ENCODE data around the gene ZNF736. TPM values are rescaled to one million over a fixed set of nuclear protein-coding genes. Genes with fewer than 3 reads are reported as not detected.
"Not testable (repeated sequence)": the region's sequence is repeated elsewhere in the genome, so short reads cannot be mapped to it uniquely, and the experiment has no call there.

Gene ZNF736
- total RNA-seq: 10 to 100 TPM; 16.0 to 21.4 TPM
- 1 to 10 TPM; 1.3 to 5.1 TPM for polyA plus RNA-seq
- long read RNA-seq, donor 1, partial matches to known transcripts: 0 of 7 reads
- long read RNA-seq, donor 1, other reads (novel, unspliced or antisense): 7 of 7 reads
- long read RNA-seq, donor 2, full-length matches to known transcripts: 2 of 5 reads
- long read RNA-seq, donor 2, partial matches to known transcripts: 0 of 5 reads
- long read RNA-seq, donor 2, other reads (novel, unspliced or antisense): 3 of 5 reads

DNA sequence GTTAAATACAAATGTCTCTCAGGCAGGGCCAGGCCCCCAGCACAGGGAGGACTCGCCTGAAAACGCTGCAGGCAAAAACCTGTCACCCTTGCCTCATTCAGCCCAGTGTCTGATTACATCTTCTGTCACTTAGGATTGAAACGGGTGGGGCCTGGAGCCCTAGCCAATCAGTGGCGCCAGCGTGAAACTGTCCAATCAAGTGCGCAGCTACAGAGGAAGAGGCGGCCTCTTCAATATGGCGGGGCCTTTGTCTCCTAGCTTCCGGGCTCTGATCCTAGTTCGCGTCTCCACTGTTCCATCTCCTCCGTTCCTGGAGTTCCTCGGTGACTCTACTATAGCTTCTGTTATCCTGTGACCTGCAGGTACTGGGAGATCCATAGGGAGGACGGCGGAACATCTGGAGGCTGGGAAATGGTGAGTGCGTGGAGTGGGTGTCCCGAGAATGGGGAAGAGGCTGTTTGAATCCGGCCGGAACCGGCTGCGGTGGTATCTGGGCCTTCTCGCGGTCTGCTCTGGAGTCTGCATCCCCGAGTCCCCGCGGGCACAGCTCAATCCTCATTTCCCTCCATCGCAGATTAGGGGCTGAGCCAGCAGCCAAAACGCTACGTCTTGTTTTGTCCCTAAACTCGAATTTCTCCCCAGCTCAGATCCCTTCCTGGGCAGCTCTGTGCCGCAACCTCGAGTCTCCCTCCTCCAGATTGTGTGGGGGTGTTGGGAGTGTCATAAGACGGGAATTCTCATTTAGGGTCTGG, at the start of gene ZNF736:
Gene ZNF736, plus strand, starts transcription at position 222 of the 752 bp plus-strand sequence. Its CDS starts 190 bp downstream, at position 412.
- Histone ChIP-seq H3K4me1 (ENCODE audit: control insufficient read depth in 1 of 2, insufficient read depth in 2 of 2, low read length in 2 of 2) (peaks cover 3% of the 10 kb centered on the region in 2 donors), H3K27me3 (ENCODE audit: control insufficient read depth in 1 of 2, insufficient read depth in 2 of 2, low read length in 1 of 2) (no peaks in the 10 kb centered on the region), H3K9me3 (ENCODE audit: control insufficient read depth, low read length) (no peaks in the 10 kb centered on the region), H3K27ac (ENCODE audit: low read depth in 1 of 2, low read length in 2 of 2) (peak within 1 kb of the TSS in 1 of 2 donors; percentile 55), H3K4me3 (ENCODE audit: low read length in 2 of 2) (peak within 1 kb of the TSS; percentile 89 to 97), H3K36me3 (ENCODE audit: control insufficient read depth in 1 of 2, insufficient read depth in 2 of 2, low read length in 1 of 2) (no peaks in the 10 kb centered on the region)
- intact Hi-C loops (cut with DNase I): loop anchor here in 1 of 2 donors (5.0 kb wide), 1 partner anchor 303 kb away; no protein-coding TSS in a partner anchor
- ATAC-seq (ENCODE audit: low FRiP score) (peak; percentile 97), DNase-seq (peak; percentile 94 to 95)
- WGBS, 2 donors: 0% methylated on average over 33 of the region's 33 CpGs

DNA sequence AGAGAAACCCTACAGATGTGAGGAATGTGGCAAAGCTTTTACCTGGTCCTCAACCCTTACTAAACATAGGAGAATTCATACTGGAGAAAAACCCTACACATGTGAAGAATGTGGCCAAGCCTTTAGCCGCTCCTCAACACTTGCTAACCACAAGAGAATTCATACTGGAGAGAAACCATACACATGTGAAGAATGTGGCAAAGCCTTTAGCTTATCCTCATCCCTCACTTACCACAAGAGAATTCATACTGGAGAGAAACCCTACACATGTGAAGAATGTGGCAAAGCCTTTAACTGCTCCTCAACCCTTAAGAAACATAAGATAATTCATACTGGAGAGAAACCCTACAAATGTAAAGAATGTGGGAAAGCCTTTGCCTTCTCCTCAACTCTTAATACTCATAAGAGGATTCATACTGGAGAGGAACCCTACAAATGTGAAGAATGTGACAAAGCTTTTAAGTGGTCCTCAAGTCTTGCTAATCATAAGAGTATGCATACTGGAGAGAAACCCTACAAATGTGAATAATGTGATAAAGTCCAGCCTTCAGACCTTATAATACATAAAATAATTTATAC, 47.3 kb upstream of the ZNF736 start:
- ATAC-seq (ENCODE audit: low FRiP score) (no peak), DNase-seq (no peak)
- no peak overlapping the region for H3K27ac ChIP-seq (ENCODE audit: low read depth in 1 of 2, low read length in 2 of 2)
- H3K36me3 ChIP-seq (ENCODE audit: control insufficient read depth in 1 of 2, insufficient read depth in 2 of 2, low read length in 1 of 2): no peaks in the 10 kb centered on the region
- WGBS, 2 donors: 80 to 87% methylated on average over 1 of the region's 1 CpG
- no peaks in the 10 kb centered on the region for H3K9me3 ChIP-seq (ENCODE audit: control insufficient read depth, low read length)
- H3K27me3 ChIP-seq (ENCODE audit: control insufficient read depth in 1 of 2, insufficient read depth in 2 of 2, low read length in 1 of 2): no peaks in the 10 kb centered on the region
- H3K4me1 ChIP-seq (ENCODE audit: control insufficient read depth in 1 of 2, insufficient read depth in 2 of 2, low read length in 2 of 2): no peaks in the 10 kb centered on the region
- intact Hi-C loops (cut with DNase I): no loop called here
- H3K4me3 ChIP-seq (ENCODE audit: low read length in 2 of 2): no peak overlapping the region

DNA sequence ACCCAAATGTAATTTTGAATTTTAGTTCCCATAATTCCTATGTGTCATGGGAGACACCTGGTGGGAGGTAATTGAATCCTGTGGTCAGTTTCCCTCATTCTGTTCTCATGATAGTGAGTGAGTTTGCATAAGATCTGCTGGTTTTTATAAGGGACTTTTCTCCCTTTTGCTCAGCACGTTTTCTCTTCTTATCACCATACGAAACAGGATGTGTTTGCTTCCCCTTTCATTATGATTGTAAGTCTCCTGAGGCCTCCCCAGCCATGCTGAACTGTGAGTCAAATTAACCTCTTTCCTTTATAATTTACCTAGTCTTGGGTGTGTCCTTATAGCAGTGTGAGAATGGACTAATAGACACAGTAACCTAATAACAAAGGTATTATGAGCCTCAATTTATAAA, 36.1 kb upstream of the ZNF736 start:
- Histone ChIP-seq H3K9me3 (ENCODE audit: control insufficient read depth, low read length) (no peaks in the 10 kb centered on the region), H3K36me3 (ENCODE audit: control insufficient read depth in 1 of 2, insufficient read depth in 2 of 2, low read length in 1 of 2) (no peaks in the 10 kb centered on the region), H3K27ac (ENCODE audit: low read depth in 1 of 2, low read length in 2 of 2) (no peak overlapping the region), H3K4me3 (ENCODE audit: low read length in 2 of 2) (no peak overlapping the region), H3K27me3 (ENCODE audit: control insufficient read depth in 1 of 2, insufficient read depth in 2 of 2, low read length in 1 of 2) (no peaks in the 10 kb centered on the region), H3K4me1 (ENCODE audit: control insufficient read depth in 1 of 2, insufficient read depth in 2 of 2, low read length in 2 of 2) (no peaks in the 10 kb centered on the region)
- 57 to 76% methylated on average over 2 of the region's 2 CpGs for WGBS, 2 donors
- intact Hi-C loops (cut with DNase I): no loop called here
- ATAC-seq (ENCODE audit: low FRiP score): no peak
- no peak for DNase-seq

DNA sequence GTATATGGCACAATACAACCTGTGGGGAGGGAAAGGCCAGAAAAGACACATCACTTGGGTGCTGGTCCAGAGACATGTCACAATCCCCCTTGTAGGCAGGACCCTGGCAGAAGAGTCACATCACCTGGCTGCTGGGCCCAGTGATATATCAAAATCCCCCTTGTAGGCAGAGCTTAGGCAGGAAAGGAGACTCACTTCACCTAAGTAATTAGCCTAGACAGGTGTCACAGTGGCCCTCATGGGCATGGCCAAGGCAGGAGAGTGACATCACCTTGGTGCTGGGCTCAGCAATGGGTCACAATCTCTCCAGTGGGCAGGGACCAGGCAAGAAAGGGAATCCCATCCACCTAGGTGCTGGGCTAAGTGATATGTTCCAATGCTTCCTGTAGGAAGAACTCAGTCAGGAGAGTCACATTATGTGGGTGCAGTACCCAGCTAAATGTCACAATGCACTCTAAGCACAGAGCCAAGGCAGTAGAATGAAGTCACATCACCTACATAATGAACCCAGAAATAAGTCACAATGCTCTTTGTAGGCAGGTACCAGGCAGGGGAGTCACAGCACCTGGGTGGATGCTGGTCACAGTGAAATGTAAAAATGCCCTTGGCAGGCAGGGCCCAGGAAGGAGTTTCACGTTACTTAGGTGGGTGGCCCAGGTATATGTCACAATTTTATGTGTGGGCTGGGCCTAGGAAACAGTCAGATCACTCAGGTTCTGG, 18.9 kb upstream of the ZNF736 start:
- Histone ChIP-seq H3K9me3 (ENCODE audit: control insufficient read depth, low read length) (no peaks in the 10 kb centered on the region), H3K27ac (ENCODE audit: low read depth in 1 of 2, low read length in 2 of 2) (no peak overlapping the region), H3K36me3 (ENCODE audit: control insufficient read depth in 1 of 2, insufficient read depth in 2 of 2, low read length in 1 of 2) (no peaks in the 10 kb centered on the region), H3K4me3 (ENCODE audit: low read length in 2 of 2) (no peak overlapping the region), H3K27me3 (ENCODE audit: control insufficient read depth in 1 of 2, insufficient read depth in 2 of 2, low read length in 1 of 2) (no peaks in the 10 kb centered on the region), H3K4me1 (ENCODE audit: control insufficient read depth in 1 of 2, insufficient read depth in 2 of 2, low read length in 2 of 2) (no peaks in the 10 kb centered on the region)
- ATAC-seq (ENCODE audit: low FRiP score) (no peak), DNase-seq (no peak)
- intact Hi-C loops (cut with DNase I): no loop called here
- 74 to 81% methylated on average over 1 of the region's 1 CpG for WGBS, 2 donors

DNA sequence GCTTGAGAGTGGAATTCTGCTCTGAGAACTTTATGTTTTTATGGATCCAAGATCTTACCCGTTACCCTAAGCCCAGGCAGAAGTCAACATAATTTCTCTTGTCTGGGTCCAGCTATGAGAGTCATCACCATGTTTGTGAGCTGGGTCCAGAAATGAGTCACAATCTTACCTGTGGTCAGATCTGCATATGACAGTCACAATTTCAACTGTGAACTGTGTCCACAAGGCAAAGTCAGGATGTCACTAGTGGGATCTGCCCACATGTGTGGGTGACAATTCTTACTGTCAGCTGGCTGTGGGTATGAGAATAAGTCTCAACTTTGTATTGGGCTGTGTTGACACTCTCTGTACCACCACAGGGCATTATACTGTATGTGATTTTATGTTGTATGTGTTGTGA, 16.3 kb upstream of the ZNF736 start:
- H3K27ac ChIP-seq (ENCODE audit: low read depth in 1 of 2, low read length in 2 of 2); H3K9me3 ChIP-seq (ENCODE audit: control insufficient read depth, low read length); H3K27me3 ChIP-seq (ENCODE audit: control insufficient read depth in 1 of 2, insufficient read depth in 2 of 2, low read length in 1 of 2); DNase-seq; H3K36me3 ChIP-seq (ENCODE audit: control insufficient read depth in 1 of 2, insufficient read depth in 2 of 2, low read length in 1 of 2); H3K4me1 ChIP-seq (ENCODE audit: control insufficient read depth in 1 of 2, insufficient read depth in 2 of 2, low read length in 2 of 2); intact Hi-C loops (cut with DNase I); H3K4me3 ChIP-seq (ENCODE audit: low read length in 2 of 2); ATAC-seq (ENCODE audit: low FRiP score): not testable (repeated sequence)
- WGBS, 2 donors: 66 to 86% methylated on average over 1 of the region's 1 CpG

DNA sequence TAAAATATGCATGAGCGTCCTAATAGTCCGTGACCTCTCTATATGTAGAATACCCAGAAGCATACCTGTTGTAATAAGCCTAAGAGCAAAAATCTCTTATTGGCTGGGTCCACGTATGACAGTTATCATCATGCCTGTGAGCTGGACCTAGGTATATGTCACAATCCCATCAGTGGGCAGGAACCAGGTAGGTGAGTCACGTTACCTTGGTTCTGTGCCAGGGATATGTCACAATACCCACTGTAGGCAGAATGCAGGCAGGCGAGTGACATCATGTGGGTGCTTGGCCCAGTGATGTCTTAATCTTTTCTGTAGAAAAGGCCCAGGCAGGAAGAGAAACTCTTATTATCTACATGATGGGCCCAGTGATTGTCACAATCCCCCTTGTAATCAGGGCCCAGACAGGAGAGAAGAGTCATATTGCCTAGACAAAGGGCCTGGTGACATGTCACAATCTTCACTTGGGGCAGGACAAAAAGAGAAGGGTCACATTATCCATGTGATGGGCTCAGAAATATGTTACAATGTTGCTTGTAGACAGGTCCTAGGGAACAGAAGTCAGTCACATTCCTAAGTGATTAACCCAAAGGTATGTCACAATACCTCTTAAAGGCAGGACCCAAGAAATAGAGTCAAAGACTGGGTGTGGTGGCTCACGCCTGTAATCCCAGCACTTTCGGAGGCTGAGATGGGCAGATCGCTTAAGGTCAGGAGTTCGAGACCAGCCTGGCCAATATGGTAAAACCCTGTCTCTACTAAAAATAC, 12.9 kb upstream of the ZNF736 start:
- H3K4me1 ChIP-seq (ENCODE audit: control insufficient read depth in 1 of 2, insufficient read depth in 2 of 2, low read length in 2 of 2): no peaks in the 10 kb centered on the region
- H3K4me3 ChIP-seq (ENCODE audit: low read length in 2 of 2): no peak overlapping the region
- WGBS, 2 donors: 91% methylated on average over 9 of the region's 9 CpGs
- ATAC-seq (ENCODE audit: low FRiP score) (no peak), DNase-seq (no peak)
- no peaks in the 10 kb centered on the region for H3K36me3 ChIP-seq (ENCODE audit: control insufficient read depth in 1 of 2, insufficient read depth in 2 of 2, low read length in 1 of 2)
- H3K9me3 ChIP-seq (ENCODE audit: control insufficient read depth, low read length): no peaks in the 10 kb centered on the region
- no peak overlapping the region for H3K27ac ChIP-seq (ENCODE audit: low read depth in 1 of 2, low read length in 2 of 2)
- intact Hi-C loops (cut with DNase I): no loop called here
- H3K27me3 ChIP-seq (ENCODE audit: control insufficient read depth in 1 of 2, insufficient read depth in 2 of 2, low read length in 1 of 2): no peaks in the 10 kb centered on the region

DNA sequence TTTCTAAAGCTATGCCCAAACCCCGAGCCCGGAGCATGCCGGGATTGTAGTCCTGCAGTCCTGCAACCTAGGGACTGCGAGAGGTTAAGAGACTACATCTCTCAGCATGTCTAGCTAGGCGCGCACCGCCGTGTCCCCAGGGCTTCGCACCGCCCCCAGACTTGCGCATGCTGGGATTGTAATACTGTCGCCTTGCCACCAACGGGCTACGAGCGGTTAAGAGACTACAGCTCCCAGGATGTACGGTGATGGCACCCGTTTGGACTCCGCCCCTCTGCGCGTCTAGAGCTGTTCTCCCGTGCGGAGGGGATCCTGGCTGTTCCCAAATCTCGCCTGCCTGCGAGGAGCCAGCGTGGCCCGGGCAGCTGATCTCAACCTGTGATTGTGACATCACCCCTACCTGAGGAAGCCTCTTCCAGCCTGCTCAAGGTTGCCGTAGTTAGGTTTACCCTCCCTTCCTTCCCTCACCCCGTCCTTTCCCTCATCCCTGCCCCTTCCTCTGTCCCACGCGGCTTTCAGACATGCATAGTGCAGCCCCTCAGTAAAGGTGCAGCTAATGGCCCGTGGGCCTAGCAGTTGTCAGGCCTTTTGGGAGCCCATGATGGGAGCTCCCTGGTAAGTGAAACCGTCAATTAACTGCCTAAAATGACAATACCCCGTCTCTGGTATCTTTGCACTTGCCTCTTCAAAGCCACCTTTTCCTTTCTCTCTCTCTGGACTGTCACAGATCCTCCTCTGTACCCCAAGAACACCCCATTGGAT, 6.3 kb upstream of the ZNF736 start:
- peak overlapping the region in 1 of 2 donors; percentile 71 for H3K27ac ChIP-seq (ENCODE audit: low read depth in 1 of 2, low read length in 2 of 2)
- H3K4me1 ChIP-seq (ENCODE audit: control insufficient read depth in 1 of 2, insufficient read depth in 2 of 2, low read length in 2 of 2): no peaks in the 10 kb centered on the region
- 3% methylated on average over 33 of the region's 33 CpGs for WGBS, 2 donors
- no peaks in the 10 kb centered on the region for H3K36me3 ChIP-seq (ENCODE audit: control insufficient read depth in 1 of 2, insufficient read depth in 2 of 2, low read length in 1 of 2)
- H3K9me3 ChIP-seq (ENCODE audit: control insufficient read depth, low read length): no peaks in the 10 kb centered on the region
- intact Hi-C loops (cut with DNase I): no loop called here
- peak overlapping the region; percentile 2 to 4 for H3K4me3 ChIP-seq (ENCODE audit: low read length in 2 of 2)
- DNase-seq (peak; percentile 96 to 97), ATAC-seq (ENCODE audit: low FRiP score) (peak; percentile 96)
- H3K27me3 ChIP-seq (ENCODE audit: control insufficient read depth in 1 of 2, insufficient read depth in 2 of 2, low read length in 1 of 2): no peaks in the 10 kb centered on the region

DNA sequence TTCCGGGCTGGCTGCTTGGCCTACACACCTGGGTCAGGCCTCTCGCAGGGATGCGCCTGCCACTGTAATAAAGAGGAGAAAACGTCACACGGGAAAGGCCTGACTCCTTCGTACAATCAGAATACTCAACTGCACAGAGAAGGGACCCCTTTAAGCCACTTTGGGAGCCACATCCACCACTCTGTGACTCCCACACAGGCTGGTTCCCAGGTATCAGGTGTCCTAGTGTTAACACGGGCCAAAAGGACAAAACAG, 5.8 kb upstream of the ZNF736 start:
- Histone ChIP-seq H3K27ac (ENCODE audit: low read depth in 1 of 2, low read length in 2 of 2) (peak overlapping the region in 1 of 2 donors; percentile 71), H3K36me3 (ENCODE audit: control insufficient read depth in 1 of 2, insufficient read depth in 2 of 2, low read length in 1 of 2) (no peaks in the 10 kb centered on the region), H3K9me3 (ENCODE audit: control insufficient read depth, low read length) (no peaks in the 10 kb centered on the region), H3K4me1 (ENCODE audit: control insufficient read depth in 1 of 2, insufficient read depth in 2 of 2, low read length in 2 of 2) (no peaks in the 10 kb centered on the region), H3K27me3 (ENCODE audit: control insufficient read depth in 1 of 2, insufficient read depth in 2 of 2, low read length in 1 of 2) (no peaks in the 10 kb centered on the region), H3K4me3 (ENCODE audit: low read length in 2 of 2) (peak overlapping the region in 1 of 2 donors; percentile 4)
- 61 to 62% methylated on average over 7 of the region's 7 CpGs for WGBS, 2 donors
- DNase-seq (no peak), ATAC-seq (ENCODE audit: low FRiP score) (no peak)
- intact Hi-C loops (cut with DNase I): no loop called here

Data from aorta (tissue), 5 donors.